Measurements from ENCODE around the gene FOXJ1.

- TF ChIP-seq CTCF (IDR thresholded peaks at IDR 0.05) = no peak
- no peak for TF ChIP-seq POLR2A (IDR thresholded peaks at IDR 0.05)
- TF ChIP-seq POLR2AphosphoS5 (IDR thresholded peaks at IDR 0.05; ENCODE audit: insufficient read depth in 1 of 2, low read depth in 1 of 2) = no peak
These were observed 5.9 kb downstream of the FOXJ1 start for GRCh38 chr17:76134911-76135809.
